ENCODE data around the gene CCDC177.

The CCDC177 gene

DNA sequence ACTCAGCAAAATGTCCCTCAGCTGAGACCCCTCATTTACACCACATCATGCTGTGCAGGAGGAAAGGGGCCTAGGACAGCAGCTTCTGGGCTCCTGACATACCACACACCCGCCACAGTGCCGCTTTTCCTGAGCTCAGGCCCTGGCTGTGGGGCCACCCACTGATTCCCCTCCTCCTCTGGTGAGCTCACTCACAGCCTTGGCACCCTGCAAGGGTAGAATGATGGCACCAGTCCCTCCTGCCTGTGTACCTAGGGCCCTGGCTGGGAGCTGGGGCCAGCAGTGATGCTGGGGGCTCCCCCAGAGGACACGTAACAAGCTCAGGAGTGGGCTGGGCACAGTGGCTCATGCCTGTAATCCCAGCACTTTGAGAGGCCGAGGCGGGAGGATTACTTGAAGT is 45.7 kb downstream of the CCDC177 start:
- no peak for DNase-seq (ENCODE audit: low spot score)

DNA sequence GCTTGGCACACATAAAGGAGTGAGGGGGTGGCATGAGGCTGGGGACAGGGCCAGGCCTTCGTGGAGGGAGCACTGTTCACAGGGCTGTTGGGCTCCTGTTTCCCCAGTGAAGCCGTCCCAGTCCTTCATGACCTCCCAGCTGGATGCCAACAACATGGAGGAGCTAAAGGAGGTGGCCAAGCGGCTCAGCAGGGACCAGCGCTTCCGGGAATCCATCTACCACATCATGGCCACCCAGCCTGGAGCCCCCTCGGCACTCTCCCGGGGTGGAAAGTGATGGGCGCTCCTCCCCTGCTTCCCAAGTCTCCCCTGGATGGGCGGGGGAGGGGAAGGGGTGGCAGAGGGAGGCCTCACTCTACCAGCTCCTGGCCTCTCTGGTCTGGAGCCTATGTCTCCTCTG is 46.5 kb downstream of the CCDC177 start:
- DNase-seq (ENCODE audit: low spot score): no peak

DNA sequence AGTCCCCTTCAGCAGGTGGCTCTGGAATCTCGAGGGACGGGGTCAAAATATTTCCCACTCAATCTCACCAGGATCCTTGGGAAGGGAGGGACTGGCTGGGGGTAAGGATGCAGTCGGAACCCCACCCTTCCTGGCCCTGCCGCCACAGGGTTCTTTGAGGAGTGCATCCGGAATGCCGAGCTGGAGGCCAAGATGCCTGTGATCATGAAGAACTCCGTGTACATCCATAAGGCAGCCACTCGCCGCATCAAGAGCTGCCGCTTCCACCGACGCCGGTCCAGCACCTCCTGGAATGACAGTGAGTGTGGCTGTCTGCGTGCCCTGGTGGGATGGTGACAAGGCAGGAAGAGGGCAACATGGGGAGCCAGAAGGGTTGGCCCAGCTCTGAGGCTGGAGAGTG is 47.0 kb downstream of the CCDC177 start:
- no peak for DNase-seq (ENCODE audit: low spot score)

DNA sequence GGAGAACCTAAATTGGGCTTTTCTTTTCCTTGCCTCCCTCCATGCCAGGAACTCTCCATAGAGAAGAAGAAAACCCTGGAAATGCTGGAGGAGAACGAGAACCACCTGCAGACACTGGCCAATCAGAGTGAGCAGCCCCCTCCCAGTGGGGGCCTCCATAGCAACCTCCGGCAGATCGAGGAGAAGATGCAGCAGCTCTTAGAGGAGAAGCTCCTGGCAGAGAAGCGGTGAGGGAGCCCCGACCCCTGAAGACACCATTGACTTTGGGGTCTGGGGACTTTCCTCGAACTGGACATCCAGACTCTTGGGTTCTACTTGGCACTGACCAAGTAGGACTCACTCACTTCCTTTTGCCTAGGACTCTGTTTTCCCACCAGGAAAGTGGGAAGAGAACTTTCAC is 48.8 kb downstream of the CCDC177 start:
- DNase-seq (ENCODE audit: low spot score): no peak

DNA sequence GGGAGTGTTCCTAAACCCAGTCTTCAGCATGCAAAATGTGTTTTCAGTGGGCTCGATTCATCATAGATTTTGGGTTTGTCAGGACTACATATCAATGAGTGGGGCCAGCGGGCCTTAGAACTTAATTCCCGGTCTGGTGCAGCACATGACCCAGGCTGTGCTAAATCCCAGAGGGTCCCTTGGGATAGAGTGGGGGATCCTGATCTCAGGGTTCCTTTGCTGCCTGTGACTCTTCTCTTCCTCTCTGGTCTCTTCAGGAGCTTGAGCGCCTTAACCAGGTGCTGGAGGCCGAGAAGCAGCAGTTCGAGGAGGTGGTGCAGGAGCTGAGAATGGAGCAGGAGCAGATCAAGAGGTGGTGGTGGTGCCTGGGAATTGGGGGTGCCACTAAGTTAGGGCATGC is 52.6 kb downstream of the CCDC177 start:
- DNase-seq (ENCODE audit: low spot score): no peak
